GM12878 (cell line): Measurements from ENCODE around the gene FTSJ1. TPM values are rescaled to one million over a fixed set of nuclear protein-coding genes. Genes with fewer than 3 reads are reported as not detected.

Experiments used
- ATAC-seq: fragments of 200-7000 bp; cut with Tn5 transposase; 3 replicates; pipeline ENCODE4 v1.9.1; 2020; ENCODE audit warnings: mild to moderate bottlenecking, moderate library complexity
- BruUV-seq: library from RNA; stranded (reverse); fragments of 400-500 nt; replicated peaks from 2 replicates; lab custom pipeline; 2021; lab: Mats Ljungman, UMichigan
- CTCF ChIA-PET: fragments of 300-600 bp; sonication (Branson Sonifier 250); formaldehyde crosslinking; extraction: SDS; loops from one replicate; lab custom pipeline; 2021; ENCODE audit warnings: inconsistent platforms; lab: Yijun Ruan, JAX
- POLR2A ChIA-PET: fragments of 350-600 bp; formaldehyde crosslinking; extraction: SDS; loops from one replicate; lab custom pipeline; 2021; ENCODE audit warnings: inconsistent platforms; lab: Charles Lee
- RAD21 ChIA-PET: fragments of 300-600 bp; sonication (Branson Sonifier 250); formaldehyde crosslinking; loops from one replicate; lab custom pipeline; 2023; ENCODE audit warnings: antibody characterized with exemption; ENCODE audit not compliant: unreplicated experiment; lab: Charles Lee
- SMC1A ChIA-PET: fragments of 300-600 bp; sonication (Branson Sonifier 250); formaldehyde crosslinking; loops from one replicate; lab custom pipeline; 2023; ENCODE audit not compliant: unreplicated experiment, uncharacterized antibody; lab: Charles Lee
- DNase-seq: peaks from one replicate; pipeline ENCODE4 v3.0.0-alpha.2; 2011; ENCODE audit warnings: low read depth, low spot score
- FAIRE-seq: peaks from 3 replicates; lab custom pipeline; 2011; peaks lifted over from hg19 to GRCh38; lab: Jason Lieb, UNC
- H2AFZ ChIP-seq: 2 replicates; pipeline ENCODE4 v1.6.0; 2011; ENCODE audit warnings: low read depth, low read length, control low read depth; ENCODE audit not compliant: control insufficient read depth
- H3K27ac ChIP-seq: 2 replicates; pipeline ENCODE4 v1.5.1; 2011; ENCODE audit warnings: control low read depth; ENCODE audit not compliant: control insufficient read depth, insufficient read depth
- H3K27me3 ChIP-seq, 2 experiments: replicated peaks in 1 of 2; 2 replicates each; pipeline versions ENCODE4 v1.6.0 to v1.6.1; 2011; ENCODE audit warnings: low read length in 1 of 2; ENCODE audit not compliant: control insufficient read depth in 2 of 2, insufficient read depth in 2 of 2
- H3K36me3 ChIP-seq, 2 experiments: 2 replicates each; pipeline ENCODE4 v1.5.1; 2011; ENCODE audit warnings: low read length in 1 of 2; ENCODE audit not compliant: control insufficient read depth in 2 of 2, insufficient read depth in 2 of 2
- H3K4me1 ChIP-seq: 2 replicates; pipeline ENCODE4 v1.6.1; 2011; ENCODE audit warnings: mild to moderate bottlenecking, low read length, moderate library complexity, mixed read lengths; ENCODE audit not compliant: control insufficient read depth, insufficient read depth
- H3K4me2 ChIP-seq: 2 replicates; pipeline ENCODE4 v1.6.0; 2011; ENCODE audit warnings: control low read depth; ENCODE audit not compliant: control insufficient read depth, insufficient read depth
- H3K4me3 ChIP-seq: fragments of 200-600 bp; sonication (generic); 2 replicates; pipeline ENCODE4 v1.5.1; 2016
- H3K79me2 ChIP-seq: 2 replicates; pipeline ENCODE4 v1.6.0; 2011; ENCODE audit warnings: low read length; ENCODE audit not compliant: control insufficient read depth, insufficient read depth
- H3K9ac ChIP-seq: 2 replicates; pipeline ENCODE4 v1.8.0; 2011; ENCODE audit warnings: low read length, control low read depth, mixed read lengths; ENCODE audit not compliant: control insufficient read depth, insufficient read depth
- H3K9me3 ChIP-seq: replicated peaks from 3 replicates; pipeline ENCODE4 v1.5.1; 2011; ENCODE audit warnings: mild to moderate bottlenecking, low read length; ENCODE audit not compliant: control insufficient read depth, insufficient read depth
- H4K20me1 ChIP-seq: 2 replicates; pipeline ENCODE4 v1.6.0; 2011; ENCODE audit not compliant: control insufficient read depth, insufficient read depth
- CBX5 ChIP-seq: sonication (generic); IDR thresholded peaks from 2 replicates; pipeline ENCODE4 v1.6.1; 2016; ENCODE audit warnings: low read depth, moderate library complexity, mild to moderate bottlenecking, inconsistent platforms
- FOS ChIP-seq: IDR thresholded peaks from 3 replicates; pipeline ENCODE4 v1.6.1; 2011; ENCODE audit warnings: borderline replicate concordance; ENCODE audit not compliant: insufficient read length; ENCODE audit errors: extremely low read depth
- IRF4 ChIP-seq: IDR thresholded peaks from 2 replicates; pipeline ENCODE4 v1.6.1; 2011; ENCODE audit warnings: low read depth, low read length
- JUND ChIP-seq: IDR thresholded peaks from 2 replicates; pipeline ENCODE4 v1.6.1; 2012; ENCODE audit warnings: low read depth, mild to moderate bottlenecking, low read length, improper control_type of control experiment, moderate library complexity
- NFIC ChIP-seq: IDR thresholded peaks from 2 replicates; pipeline ENCODE4 v1.6.1; 2012; ENCODE audit warnings: low read depth, mild to moderate bottlenecking, inconsistent platforms, low read length, moderate library complexity
- NRF1 ChIP-seq: conservative IDR thresholded peaks from 2 replicates; pipeline ENCODE4 v1.6.1; 2011; ENCODE audit warnings: mild to moderate bottlenecking, low read depth, low read length, improper control_type of control experiment
- RFX5 ChIP-seq: IDR thresholded peaks from 2 replicates; pipeline ENCODE4 v1.6.1; 2011; ENCODE audit warnings: low read depth, low read length, improper control_type of control experiment
- TCF12 ChIP-seq: IDR thresholded peaks from 2 replicates; pipeline ENCODE4 v1.6.1; 2011; ENCODE audit warnings: low read depth, mild to moderate bottlenecking, low read length
- TCF7 ChIP-seq: IDR thresholded peaks from 2 replicates; pipeline ENCODE4 v1.6.1; 2014; ENCODE audit warnings: antibody characterized with exemption, borderline replicate concordance
- WGBS: methylation state at CpG from one replicate; pipeline ENCODE4 v1.1.6; 2016; ENCODE audit warnings: low lambda C conversion rate; ENCODE audit not compliant: insufficient replicate concordance, insufficient coverage; ENCODE audit errors: missing lambda C conversion rate; 5-methylcytosine and 5-hydroxymethylcytosine counted together
- in situ Hi-C: fragments of 300-500 bp; cut with MboI; formaldehyde crosslinking; loops from 9 replicates; pipeline ENCODE4 v1.14.3; 2018; ENCODE audit warnings: mixed read lengths
- intact Hi-C: fragments of 100-400 bp; cut with micrococcal nuclease; formaldehyde crosslinking; loops from one replicate; pipeline ENCODE4 v1.14.2; 2022; ENCODE audit not compliant: unreplicated experiment
- polyA plus RNA-seq, 11 experiments: library from polyadenylated mRNA; depleted of rRNA in 4 of 11; unstranded in 6 of 11; stranded (reverse) in 5 of 11; fragments of >200 nt; fragmentation: Nextera tagmentation in 4 of 11; fragmentation: Illumina TruSeq in 1 of 11; extraction: Ambion mirVana in 4 of 11; extraction: Trizol in 1 of 11; gene quantifications; 1 replicate in 1 of 11; 2 replicates in 10 of 11; pipeline versions ENCODE4 v1.2.1 to v1.2.3, GENCODE V29; 2011 to 2016; ENCODE audit warnings: inconsistent platforms in 2 of 11, missing spikeins in 2 of 11, low read depth in 1 of 11
- total RNA-seq, 4 experiments: library from RNA; depleted of rRNA in 3 of 4; stranded (reverse); fragments of >200 nt in 3 of 4; fragmentation: Illumina TruSeq in 1 of 4; extraction: Trizol in 1 of 4; gene quantifications; 2 replicates each; pipeline versions ENCODE4 v1.2.1 to v1.2.3, GENCODE V29; 2013 to 2021

The FTSJ1 gene
- total and polyA plus RNA-seq, 10 of the 15 experiments (the other 5 are each of a cell fraction or from before 2014, with no cell fraction given): 8.8 to 87.8 (median 57.9) TPM

- FAIRE-seq (no peak), ATAC-seq (no peak), DNase-seq (no peak)
- POLR2A ChIA-PET: no interaction called here
- BruUV-seq: no TSS peak
- peak within 1 kb of the TSS; percentile 91 for H3K9ac ChIP-seq
- peak within 1 kb of the TSS; percentile 83 for H3K27ac ChIP-seq
- 38% methylated on average over 18 of the region's 18 CpGs for WGBS
- in situ Hi-C loops (no loop called here), intact Hi-C loops (loop anchor here (10.0 kb wide), 1 partner anchor 425 kb away; the partner anchor contains the start of genes PQBP1 and TIMM17B)
- TF ChIP-seq TCF7: no peak
- no peak for TF ChIP-seq JUND
- TF ChIP-seq RFX5: no peak
- no peak for TF ChIP-seq FOS
- TF ChIP-seq NRF1: no peak
- TF ChIP-seq CBX5: no peak
- TF ChIP-seq NFIC: no peak
- TF ChIP-seq TCF12: no peak
- TF ChIP-seq IRF4: no peak
- H3K4me2 ChIP-seq: peak within 1 kb of the TSS; percentile 71
- SMC1A ChIA-PET: no interaction called here
- peaks cover 23% of the 10 kb centered on the region for H3K79me2 ChIP-seq
- H4K20me1 ChIP-seq: no peaks in the 10 kb centered on the region
- no peaks in the 10 kb centered on the region for H3K9me3 ChIP-seq
- CTCF ChIA-PET: interaction anchor here (0.6 to 1.6 kb wide), 2 partner anchors 264 to 386 kb away, joined by 4 read pairs; no protein-coding TSS in a partner anchor
- peak within 1 kb of the TSS; percentile 76 for H3K4me3 ChIP-seq
- RAD21 ChIA-PET: no interaction called here
- no peaks in the 10 kb centered on the region for H3K36me3 ChIP-seq
- peak within 1 kb of the TSS; percentile 59 for H2AFZ ChIP-seq
- peaks cover 6% of the 10 kb centered on the region for H3K4me1 ChIP-seq
- H3K27me3 ChIP-seq: no peaks in the 10 kb centered on the region
Observed at GRCh38 chrX:48470110-48470832, 5.7 kb upstream of the FTSJ1 start, which contains the start of gene SLC38A5. Gene SLC38A5 (minus strand): TSS chrX:48470260. CDS start chrX:48467924, 2,336 bp downstream.
